ENCODE results near the gene PIK3C2B. TPM values are rescaled to one million over a fixed set of nuclear protein-coding genes. Genes with fewer than 3 reads are reported as not detected.

Gene PIK3C2B, protein sequence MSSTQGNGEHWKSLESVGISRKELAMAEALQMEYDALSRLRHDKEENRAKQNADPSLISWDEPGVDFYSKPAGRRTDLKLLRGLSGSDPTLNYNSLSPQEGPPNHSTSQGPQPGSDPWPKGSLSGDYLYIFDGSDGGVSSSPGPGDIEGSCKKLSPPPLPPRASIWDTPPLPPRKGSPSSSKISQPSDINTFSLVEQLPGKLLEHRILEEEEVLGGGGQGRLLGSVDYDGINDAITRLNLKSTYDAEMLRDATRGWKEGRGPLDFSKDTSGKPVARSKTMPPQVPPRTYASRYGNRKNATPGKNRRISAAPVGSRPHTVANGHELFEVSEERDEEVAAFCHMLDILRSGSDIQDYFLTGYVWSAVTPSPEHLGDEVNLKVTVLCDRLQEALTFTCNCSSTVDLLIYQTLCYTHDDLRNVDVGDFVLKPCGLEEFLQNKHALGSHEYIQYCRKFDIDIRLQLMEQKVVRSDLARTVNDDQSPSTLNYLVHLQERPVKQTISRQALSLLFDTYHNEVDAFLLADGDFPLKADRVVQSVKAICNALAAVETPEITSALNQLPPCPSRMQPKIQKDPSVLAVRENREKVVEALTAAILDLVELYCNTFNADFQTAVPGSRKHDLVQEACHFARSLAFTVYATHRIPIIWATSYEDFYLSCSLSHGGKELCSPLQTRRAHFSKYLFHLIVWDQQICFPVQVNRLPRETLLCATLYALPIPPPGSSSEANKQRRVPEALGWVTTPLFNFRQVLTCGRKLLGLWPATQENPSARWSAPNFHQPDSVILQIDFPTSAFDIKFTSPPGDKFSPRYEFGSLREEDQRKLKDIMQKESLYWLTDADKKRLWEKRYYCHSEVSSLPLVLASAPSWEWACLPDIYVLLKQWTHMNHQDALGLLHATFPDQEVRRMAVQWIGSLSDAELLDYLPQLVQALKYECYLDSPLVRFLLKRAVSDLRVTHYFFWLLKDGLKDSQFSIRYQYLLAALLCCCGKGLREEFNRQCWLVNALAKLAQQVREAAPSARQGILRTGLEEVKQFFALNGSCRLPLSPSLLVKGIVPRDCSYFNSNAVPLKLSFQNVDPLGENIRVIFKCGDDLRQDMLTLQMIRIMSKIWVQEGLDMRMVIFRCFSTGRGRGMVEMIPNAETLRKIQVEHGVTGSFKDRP (N-terminal part only)
- total RNA-seq, result 10 to 100 TPM; 18.1 to 34.8 (median 29.5) TPM
- 23.5 TPM for total RNA-seq (2013)

DNA sequence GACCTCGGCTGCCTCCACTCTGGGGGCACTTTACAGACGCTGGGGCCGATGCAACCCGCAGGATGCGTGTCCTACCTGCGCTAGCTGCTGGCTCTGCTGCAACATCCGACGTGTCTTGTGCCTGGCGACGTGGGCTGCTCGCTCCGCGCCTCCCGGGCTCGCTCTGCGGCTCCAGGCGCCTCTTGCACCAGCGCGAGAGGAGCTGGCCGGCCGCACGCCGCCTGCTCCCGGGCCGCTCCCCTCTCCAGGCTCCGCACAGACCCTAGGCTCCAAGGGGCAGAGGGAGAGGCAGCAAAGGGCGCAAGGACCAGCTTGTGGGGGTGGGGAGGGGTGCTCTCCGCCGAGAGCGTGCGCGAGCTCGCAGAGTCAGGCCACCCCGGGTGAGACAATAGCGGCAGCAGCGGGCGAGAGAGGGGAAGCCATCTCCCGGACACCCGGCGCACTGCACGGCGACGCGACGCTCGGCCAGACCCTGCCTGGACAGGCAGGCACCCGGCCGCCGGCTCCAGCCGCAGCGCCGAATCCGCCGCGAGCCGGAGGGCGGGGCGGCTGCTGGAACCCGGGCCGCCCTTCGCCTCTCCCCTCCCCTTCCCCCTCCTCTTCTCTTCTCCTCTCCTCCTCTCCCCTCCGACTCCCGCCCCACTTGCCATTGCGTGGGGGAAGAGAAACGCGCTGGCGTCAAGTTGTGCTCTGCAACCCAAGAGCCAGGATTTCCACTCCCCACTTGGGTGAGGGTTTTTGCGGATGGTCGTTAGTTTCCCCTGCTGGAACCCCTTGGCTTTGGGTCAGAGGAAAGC, at the start of gene PIK3C2B:
Gene PIK3C2B, minus strand, starts transcription at position 525 of the 797 bp plus-strand sequence. CDS start 25,003 bp downstream, outside the sequence.
- Histone ChIP-seq H3K27me3 (ENCODE audit: control insufficient read depth, insufficient read depth, low read length) (no peaks in the 10 kb centered on the region), H3K9me3 (ENCODE audit: control insufficient read depth, insufficient read depth, low read length) (no peaks in the 10 kb centered on the region), H3K4me3 (ENCODE audit: low read length) (peak within 1 kb of the TSS; percentile 78), H3K4me1 (ENCODE audit: control insufficient read depth, insufficient read depth, low read length) (peaks cover 23% of the 10 kb centered on the region), H3K27ac (ENCODE audit: low read length) (peak within 1 kb of the TSS; percentile 76), H3K36me3 (ENCODE audit: control insufficient read depth, insufficient read depth, low read length) (no peaks in the 10 kb centered on the region)
- intact Hi-C loops (cut with micrococcal nuclease), result loop anchor here (2.0 kb wide), 1 partner anchor 48 kb away; no protein-coding TSS in a partner anchor
- Mint-ChIP-seq H3K9me3 (no peaks in the 10 kb centered on the region), H3K4me3 (peak within 1 kb of the TSS; percentile 96), H3K4me1 (peaks cover 35 to 43% of the 10 kb centered on the region in 2 donors), H3K27me3 (ENCODE audit: low read depth in 2 of 2) (peaks cover 0 to 3% of the 10 kb centered on the region in 2 donors), H3K27ac (peak within 1 kb of the TSS; percentile 90 to 95), H3K36me3 (no peaks in the 10 kb centered on the region)
- TF ChIP-seq, protein P1, sequence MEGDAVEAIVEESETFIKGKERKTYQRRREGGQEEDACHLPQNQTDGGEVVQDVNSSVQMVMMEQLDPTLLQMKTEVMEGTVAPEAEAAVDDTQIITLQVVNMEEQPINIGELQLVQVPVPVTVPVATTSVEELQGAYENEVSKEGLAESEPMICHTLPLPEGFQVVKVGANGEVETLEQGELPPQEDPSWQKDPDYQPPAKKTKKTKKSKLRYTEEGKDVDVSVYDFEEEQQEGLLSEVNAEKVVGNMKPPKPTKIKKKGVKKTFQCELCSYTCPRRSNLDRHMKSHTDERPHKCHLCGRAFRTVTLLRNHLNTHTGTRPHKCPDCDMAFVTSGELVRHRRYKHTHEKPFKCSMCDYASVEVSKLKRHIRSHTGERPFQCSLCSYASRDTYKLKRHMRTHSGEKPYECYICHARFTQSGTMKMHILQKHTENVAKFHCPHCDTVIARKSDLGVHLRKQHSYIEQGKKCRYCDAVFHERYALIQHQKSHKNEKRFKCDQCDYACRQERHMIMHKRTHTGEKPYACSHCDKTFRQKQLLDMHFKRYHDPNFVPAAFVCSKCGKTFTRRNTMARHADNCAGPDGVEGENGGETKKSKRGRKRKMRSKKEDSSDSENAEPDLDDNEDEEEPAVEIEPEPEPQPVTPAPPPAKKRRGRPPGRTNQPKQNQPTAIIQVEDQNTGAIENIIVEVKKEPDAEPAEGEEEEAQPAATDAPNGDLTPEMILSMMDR (IDR thresholded peaks at IDR 0.05), result peak; percentile 29
- DNase-seq, result peak; percentile 61 to 83
- WGBS (ENCODE audit: insufficient coverage), result under 1% methylated on average over 67 of the region's 69 CpGs
- ATAC-seq, result peak; percentile 81 to 90 (median 85)

DNA sequence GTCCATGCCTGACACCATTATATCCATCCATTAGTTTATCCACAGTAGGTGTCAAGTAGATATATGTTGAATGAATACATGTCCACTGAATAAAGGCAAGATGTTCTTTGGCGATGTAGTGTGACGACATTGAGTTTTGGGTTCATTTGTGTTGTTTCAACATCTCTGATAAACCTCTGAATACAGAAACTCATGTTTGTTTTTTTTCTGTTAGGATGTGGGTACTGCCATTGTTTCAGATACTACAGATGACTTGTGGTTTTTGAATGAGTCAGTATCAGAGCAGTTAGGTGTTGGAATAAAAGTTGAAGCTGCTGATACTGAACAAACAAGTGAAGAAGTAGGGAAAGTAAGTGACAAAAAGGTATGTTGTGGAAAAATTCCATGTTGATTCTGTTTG, 49.7 kb upstream of the PIK3C2B start:
- WGBS (ENCODE audit: insufficient coverage), result 24% methylated on average over 2 of the region's 2 CpGs
- DNase-seq (peak in 1 of 2 donors; percentile 69), ATAC-seq (peak; percentile 85 to 95 (median 92))
- Histone ChIP-seq H3K27ac (ENCODE audit: low read length) (peak overlapping the region; percentile 84), H3K27me3 (ENCODE audit: control insufficient read depth, insufficient read depth, low read length) (no peaks in the 10 kb centered on the region), H3K4me3 (ENCODE audit: low read length) (no peak overlapping the region), H3K4me1 (ENCODE audit: control insufficient read depth, insufficient read depth, low read length) (peaks cover 16% of the 10 kb centered on the region), H3K36me3 (ENCODE audit: control insufficient read depth, insufficient read depth, low read length) (peaks cover 82% of the 10 kb centered on the region), H3K9me3 (ENCODE audit: control insufficient read depth, insufficient read depth, low read length) (no peaks in the 10 kb centered on the region)
- Mint-ChIP-seq H3K4me1 (peaks cover 37 to 58% of the 10 kb centered on the region in 2 donors), H3K36me3 (peaks cover 30% of the 10 kb centered on the region), H3K9me3 (no peaks in the 10 kb centered on the region), H3K27me3 (ENCODE audit: low read depth in 2 of 2) (no peaks in the 10 kb centered on the region), H3K27ac (peak overlapping the region; percentile 91), H3K4me3 (peak overlapping the region; percentile 45)
- TF ChIP-seq, protein P1 (IDR thresholded peaks at IDR 0.05), result no peak
- intact Hi-C loops (cut with micrococcal nuclease), result loop anchor here (1.0 to 5.0 kb wide), 3 partner anchors 23 to 37 kb away; partner anchors contain the start of gene MDM4

DNA sequence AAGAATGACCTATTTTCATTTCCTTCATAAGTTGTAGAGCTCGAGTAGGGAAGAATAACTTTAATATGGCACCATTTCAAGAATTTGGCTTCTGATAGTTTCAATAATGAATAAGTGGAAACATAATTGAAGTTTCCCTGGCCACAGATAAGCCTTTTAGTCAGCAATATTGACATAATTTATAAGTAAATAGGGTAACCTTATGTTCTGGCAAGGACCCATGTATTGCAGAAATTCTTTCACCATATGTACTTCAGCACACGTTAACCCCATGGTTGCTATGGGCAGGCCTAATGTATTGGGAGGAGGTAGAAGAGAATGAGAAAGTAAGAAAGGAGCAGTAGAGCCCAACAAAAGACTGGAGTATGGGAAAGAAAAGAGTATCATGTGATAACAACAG, 47.0 kb upstream of the PIK3C2B start:
- H3K27ac ChIP-seq (ENCODE audit: low read length), result no peak overlapping the region
- peak overlapping the region; percentile 91 for H3K27ac Mint-ChIP-seq
- H3K27me3 ChIP-seq (ENCODE audit: control insufficient read depth, insufficient read depth, low read length), result no peaks in the 10 kb centered on the region
- no peaks in the 10 kb centered on the region for H3K27me3 Mint-ChIP-seq (ENCODE audit: low read depth in 2 of 2)
- H3K36me3 Mint-ChIP-seq, result peaks cover 36% of the 10 kb centered on the region
- no peaks in the 10 kb centered on the region for H3K9me3 ChIP-seq (ENCODE audit: control insufficient read depth, insufficient read depth, low read length)
- ATAC-seq (no peak), DNase-seq (no peak)
- H3K4me1 ChIP-seq (ENCODE audit: control insufficient read depth, insufficient read depth, low read length), result peaks cover 16% of the 10 kb centered on the region
- WGBS (ENCODE audit: insufficient coverage), result 50% methylated on average over 1 of the region's 2 CpGs
- TF ChIP-seq, protein P1 (IDR thresholded peaks at IDR 0.05), result no peak
- no peak overlapping the region for H3K4me3 Mint-ChIP-seq
- H3K4me1 Mint-ChIP-seq, result peaks cover 41 to 50% of the 10 kb centered on the region in 2 donors
- H3K36me3 ChIP-seq (ENCODE audit: control insufficient read depth, insufficient read depth, low read length), result peaks cover 81% of the 10 kb centered on the region
- H3K9me3 Mint-ChIP-seq, result no peaks in the 10 kb centered on the region
- H3K4me3 ChIP-seq (ENCODE audit: low read length), result no peak overlapping the region
- intact Hi-C loops (cut with micrococcal nuclease), result loop anchor here (5.0 kb wide), 1 partner anchor 34 kb away; no protein-coding TSS in a partner anchor

Data from natural killer cell (primary cell).